ENCODE results near the gene HLX. TPM values are rescaled to one million over a fixed set of nuclear protein-coding genes. Genes with fewer than 3 reads are reported as not detected.

The HLX gene
- total and polyA plus RNA-seq, 8 donors: 0.43 to 38.5 (median 3.7) TPM

DNA sequence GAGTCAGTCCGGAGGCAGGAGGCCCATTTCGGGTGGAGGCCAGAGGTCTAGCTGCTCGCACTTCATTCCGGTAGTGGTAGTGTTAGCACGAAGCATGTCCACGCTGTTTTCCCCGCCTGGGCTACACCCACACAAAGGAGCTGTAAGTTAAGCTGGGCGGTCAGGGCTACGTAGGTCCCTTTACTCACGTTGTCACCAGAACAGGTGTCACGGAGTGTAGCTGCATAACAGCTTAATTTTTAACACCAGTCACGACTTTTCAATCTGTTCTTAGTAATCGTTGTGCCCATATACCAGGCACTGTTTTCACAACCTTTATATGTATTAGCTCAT lies 15.6 kb downstream of the HLX start:
- H3K36me3 ChIP-seq: no peaks in the 10 kb centered on the region
- DNase-seq: no peak
- 39 to 62% (median 53%) methylated on average over 13 of the region's 13 CpGs for WGBS, 5 donors
- peaks cover 7 to 36% (median 12%) of the 10 kb centered on the region in 4 donors for H3K4me1 ChIP-seq
- intact Hi-C loops (cut with DNase I; ENCODE audit: low total_unique reads): no loop called here
- H3K27me3 ChIP-seq: peaks cover 41 to 76% (median 64%) of the 10 kb centered on the region in 3 donors
- H3K9me3 ChIP-seq: peaks cover 0 to 5% (median 0%) of the 10 kb centered on the region in 4 donors
- no peak for TF ChIP-seq EP300 (IDR thresholded peaks at IDR 0.05)
- TF ChIP-seq, protein P1, sequence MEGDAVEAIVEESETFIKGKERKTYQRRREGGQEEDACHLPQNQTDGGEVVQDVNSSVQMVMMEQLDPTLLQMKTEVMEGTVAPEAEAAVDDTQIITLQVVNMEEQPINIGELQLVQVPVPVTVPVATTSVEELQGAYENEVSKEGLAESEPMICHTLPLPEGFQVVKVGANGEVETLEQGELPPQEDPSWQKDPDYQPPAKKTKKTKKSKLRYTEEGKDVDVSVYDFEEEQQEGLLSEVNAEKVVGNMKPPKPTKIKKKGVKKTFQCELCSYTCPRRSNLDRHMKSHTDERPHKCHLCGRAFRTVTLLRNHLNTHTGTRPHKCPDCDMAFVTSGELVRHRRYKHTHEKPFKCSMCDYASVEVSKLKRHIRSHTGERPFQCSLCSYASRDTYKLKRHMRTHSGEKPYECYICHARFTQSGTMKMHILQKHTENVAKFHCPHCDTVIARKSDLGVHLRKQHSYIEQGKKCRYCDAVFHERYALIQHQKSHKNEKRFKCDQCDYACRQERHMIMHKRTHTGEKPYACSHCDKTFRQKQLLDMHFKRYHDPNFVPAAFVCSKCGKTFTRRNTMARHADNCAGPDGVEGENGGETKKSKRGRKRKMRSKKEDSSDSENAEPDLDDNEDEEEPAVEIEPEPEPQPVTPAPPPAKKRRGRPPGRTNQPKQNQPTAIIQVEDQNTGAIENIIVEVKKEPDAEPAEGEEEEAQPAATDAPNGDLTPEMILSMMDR (IDR thresholded peaks at IDR 0.05): no peak
- TF ChIP-seq POLR2A (IDR thresholded peaks at IDR 0.05): no peak
- TF ChIP-seq POLR2AphosphoS5 (IDR thresholded peaks at IDR 0.05): no peak
- H3K4me3 ChIP-seq: peak overlapping the region in 1 of 4 donors; percentile 47
- H3K27ac ChIP-seq: no peak overlapping the region

DNA sequence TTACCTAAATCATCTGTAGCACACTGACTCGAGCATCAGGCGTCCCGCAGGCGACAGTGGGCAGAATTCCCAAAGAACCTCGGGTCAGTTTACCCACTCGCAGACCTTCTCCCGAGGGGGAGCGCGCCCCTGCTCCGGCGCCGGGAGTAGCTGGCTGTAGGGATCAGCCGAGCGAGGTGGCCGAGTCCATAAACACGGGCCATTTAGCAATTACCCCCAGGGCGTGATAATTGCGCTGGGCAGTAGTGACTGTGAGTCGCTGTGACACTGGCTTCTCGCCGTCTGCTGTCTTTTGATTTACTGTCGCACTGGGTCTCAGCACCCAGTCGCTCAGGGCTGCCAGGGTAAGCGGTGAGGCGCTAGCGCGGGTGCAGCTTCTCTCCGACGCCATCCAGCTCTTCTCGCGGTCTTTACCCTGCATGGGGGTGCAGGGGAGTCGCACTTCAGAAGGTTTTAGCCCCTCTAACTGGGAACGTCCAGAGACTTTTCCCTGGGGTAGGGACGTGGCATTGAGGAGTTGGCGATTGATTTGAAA lies 16.2 kb downstream of the HLX start:
- no peak for DNase-seq
- Histone ChIP-seq H3K27ac (no peak overlapping the region), H3K9me3 (peaks cover 0 to 5% (median 0%) of the 10 kb centered on the region in 4 donors), H3K4me3 (no peak overlapping the region), H3K27me3 (peaks cover 36 to 71% (median 59%) of the 10 kb centered on the region in 3 donors), H3K4me1 (peaks cover 7 to 36% (median 12%) of the 10 kb centered on the region in 4 donors), H3K36me3 (no peaks in the 10 kb centered on the region)
- TF ChIP-seq POLR2AphosphoS5 (IDR thresholded peaks at IDR 0.05): no peak
- TF ChIP-seq POLR2A (IDR thresholded peaks at IDR 0.05): no peak
- TF ChIP-seq EP300 (IDR thresholded peaks at IDR 0.05): no peak
- TF ChIP-seq, protein P1 (IDR thresholded peaks at IDR 0.05): no peak
- intact Hi-C loops (cut with DNase I; ENCODE audit: low total_unique reads): no loop called here
- WGBS, 5 donors: 24 to 58% (median 27%) methylated on average over 35 of the region's 35 CpGs

DNA sequence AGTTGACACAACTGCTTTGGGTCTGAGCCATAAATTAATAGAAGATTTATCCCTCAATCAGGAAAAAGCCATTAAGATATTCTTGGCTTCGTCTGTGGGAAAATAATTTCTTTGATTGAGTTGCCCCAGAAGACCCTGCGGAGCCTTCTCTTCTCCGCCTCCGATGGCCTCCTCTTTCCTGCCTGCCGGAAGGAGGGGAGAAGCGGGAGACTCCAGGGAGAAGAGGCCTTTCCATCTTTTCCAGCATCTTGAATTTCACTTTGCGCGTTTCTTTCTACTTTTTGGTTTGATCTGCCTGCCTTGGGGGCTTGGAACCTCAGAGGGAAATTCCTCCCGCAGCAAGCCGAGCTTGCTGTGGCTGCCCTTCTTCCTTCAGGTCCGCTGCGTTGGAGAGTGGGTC lies 16.8 kb downstream of the HLX start:
- WGBS, 5 donors: 40 to 52% (median 46%) methylated on average over 11 to 12 of the region's 12 CpGs
- Histone ChIP-seq H3K4me1 (peaks cover 7 to 35% (median 12%) of the 10 kb centered on the region in 4 donors), H3K4me3 (no peak overlapping the region), H3K27ac (no peak overlapping the region), H3K9me3 (peaks cover 0 to 5% (median 0%) of the 10 kb centered on the region in 4 donors), H3K27me3 (peaks cover 30 to 64% (median 53%) of the 10 kb centered on the region in 3 donors), H3K36me3 (no peaks in the 10 kb centered on the region)
- no peak for DNase-seq
- intact Hi-C loops (cut with DNase I; ENCODE audit: low total_unique reads): no loop called here
- TF ChIP-seq, protein P1 (IDR thresholded peaks at IDR 0.05): no peak
- TF ChIP-seq EP300 (IDR thresholded peaks at IDR 0.05) (no peak), POLR2AphosphoS5 (IDR thresholded peaks at IDR 0.05) (no peak)

DNA sequence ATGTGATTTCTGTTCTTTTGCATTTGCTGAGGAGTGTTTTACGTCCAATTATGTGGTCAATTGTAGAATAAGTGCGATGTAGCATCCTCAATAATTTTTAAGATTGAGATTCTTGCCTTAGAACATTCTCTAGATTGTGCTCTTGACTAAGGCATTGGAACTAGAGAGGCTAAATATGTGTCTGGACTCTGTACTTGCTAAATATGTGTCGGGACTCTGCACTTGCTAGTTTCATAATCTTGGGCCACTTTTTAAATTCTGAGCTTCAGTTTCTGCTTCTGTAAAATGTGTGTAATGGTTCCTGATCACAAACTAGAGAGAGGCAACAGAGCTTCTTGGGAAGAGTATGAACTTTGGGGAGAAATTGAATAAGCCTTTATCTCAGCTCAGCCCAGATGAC lies 21.6 kb downstream of the HLX start:
- no peaks in the 10 kb centered on the region for H3K4me1 ChIP-seq
- WGBS, 5 donors: 66 to 82% (median 74%) methylated on average over 3 of the region's 3 CpGs
- DNase-seq: no peak
- H3K9me3 ChIP-seq: no peaks in the 10 kb centered on the region
- TF ChIP-seq POLR2AphosphoS5 (IDR thresholded peaks at IDR 0.05) (no peak), EP300 (IDR thresholded peaks at IDR 0.05) (no peak), POLR2A (IDR thresholded peaks at IDR 0.05) (no peak)
- TF ChIP-seq, protein P1 (IDR thresholded peaks at IDR 0.05): no peak
- peaks cover 0 to 26% (median 6%) of the 10 kb centered on the region in 3 donors for H3K27me3 ChIP-seq
- intact Hi-C loops (cut with DNase I; ENCODE audit: low total_unique reads): no loop called here
- H3K4me3 ChIP-seq: no peak overlapping the region
- H3K27ac ChIP-seq: no peak overlapping the region
- no peaks in the 10 kb centered on the region for H3K36me3 ChIP-seq

Measured in stomach (tissue), 9 donors.